Hepatocyte (in vitro differentiated cells): ENCODE data around the gene SHROOM4.

Experiments used
- CTCF ChIP-seq: fragments of 200-600 bp; sonication (generic); IDR thresholded peaks from 2 replicates; pipeline ENCODE4 v1.5.1; 2016; ENCODE audit warnings: antibody characterized with exemption, mild to moderate bottlenecking; ENCODE audit not compliant: poor library complexity
- EZH2phosphoT487 ChIP-seq: fragments of 200-600 bp; sonication (generic); IDR thresholded peaks from one replicate; pipeline ENCODE4 v1.6.1; 2018; ENCODE audit warnings: antibody characterized with exemption, mild to moderate bottlenecking, low read depth, moderate library complexity; ENCODE audit not compliant: unreplicated experiment, severe bottlenecking

- TF ChIP-seq CTCF, result no peak
- no peak for TF ChIP-seq EZH2phosphoT487
These were observed 191.2 kb downstream of the SHROOM4 start for GRCh38 chrX:50622751-50623150.
